HEK293 (cell line): Measurements from ENCODE around the gene ARPC5.

ENCODE experiments used
- ZFP41 ChIP-seq: fragments of 450-650 bp; formaldehyde crosslinking; IDR thresholded peaks from 2 replicates; pipeline ENCODE4 v1.5.1; 2016; ENCODE audit warnings: missing biosample characterization, missing genetic modification characterization, borderline replicate concordance
- TF ChIP-seq, protein P1 (sequence below): fragments of 450-650 bp; formaldehyde crosslinking; IDR thresholded peaks from 2 replicates; pipeline ENCODE4 v1.5.1; 2016; ENCODE audit warnings: missing biosample characterization, missing genetic modification characterization
- TF ChIP-seq, protein P2 (sequence below): fragments of 450-650 bp; formaldehyde crosslinking; IDR thresholded peaks from 2 replicates; pipeline ENCODE4 v1.5.1; 2016; ENCODE audit warnings: missing biosample characterization, missing genetic modification characterization, low read depth

- TF ChIP-seq ZFP41: no peak
- TF ChIP-seq, protein P1, sequence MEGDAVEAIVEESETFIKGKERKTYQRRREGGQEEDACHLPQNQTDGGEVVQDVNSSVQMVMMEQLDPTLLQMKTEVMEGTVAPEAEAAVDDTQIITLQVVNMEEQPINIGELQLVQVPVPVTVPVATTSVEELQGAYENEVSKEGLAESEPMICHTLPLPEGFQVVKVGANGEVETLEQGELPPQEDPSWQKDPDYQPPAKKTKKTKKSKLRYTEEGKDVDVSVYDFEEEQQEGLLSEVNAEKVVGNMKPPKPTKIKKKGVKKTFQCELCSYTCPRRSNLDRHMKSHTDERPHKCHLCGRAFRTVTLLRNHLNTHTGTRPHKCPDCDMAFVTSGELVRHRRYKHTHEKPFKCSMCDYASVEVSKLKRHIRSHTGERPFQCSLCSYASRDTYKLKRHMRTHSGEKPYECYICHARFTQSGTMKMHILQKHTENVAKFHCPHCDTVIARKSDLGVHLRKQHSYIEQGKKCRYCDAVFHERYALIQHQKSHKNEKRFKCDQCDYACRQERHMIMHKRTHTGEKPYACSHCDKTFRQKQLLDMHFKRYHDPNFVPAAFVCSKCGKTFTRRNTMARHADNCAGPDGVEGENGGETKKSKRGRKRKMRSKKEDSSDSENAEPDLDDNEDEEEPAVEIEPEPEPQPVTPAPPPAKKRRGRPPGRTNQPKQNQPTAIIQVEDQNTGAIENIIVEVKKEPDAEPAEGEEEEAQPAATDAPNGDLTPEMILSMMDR (tag by site-specific recombination): no peak
- TF ChIP-seq, protein P2, sequence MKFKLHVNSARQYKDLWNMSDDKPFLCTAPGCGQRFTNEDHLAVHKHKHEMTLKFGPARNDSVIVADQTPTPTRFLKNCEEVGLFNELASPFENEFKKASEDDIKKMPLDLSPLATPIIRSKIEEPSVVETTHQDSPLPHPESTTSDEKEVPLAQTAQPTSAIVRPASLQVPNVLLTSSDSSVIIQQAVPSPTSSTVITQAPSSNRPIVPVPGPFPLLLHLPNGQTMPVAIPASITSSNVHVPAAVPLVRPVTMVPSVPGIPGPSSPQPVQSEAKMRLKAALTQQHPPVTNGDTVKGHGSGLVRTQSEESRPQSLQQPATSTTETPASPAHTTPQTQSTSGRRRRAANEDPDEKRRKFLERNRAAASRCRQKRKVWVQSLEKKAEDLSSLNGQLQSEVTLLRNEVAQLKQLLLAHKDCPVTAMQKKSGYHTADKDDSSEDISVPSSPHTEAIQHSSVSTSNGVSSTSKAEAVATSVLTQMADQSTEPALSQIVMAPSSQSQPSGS (tag by site-specific recombination): no peak
Observed at GRCh38 chr1:183674886-183675285, 39.3 kb upstream of the ARPC5 start.
